ENCODE data around the gene CTPS1. TPM values are rescaled to one million over a fixed set of nuclear protein-coding genes. Genes with fewer than 3 reads are reported as not detected.

CTPS1 gene
- total RNA-seq, 1 donor from 2014 or later: 60.5 TPM

GRCh38 chr1:40986956-40987355, 7.5 kb downstream of the CTPS1 start:
- Mint-ChIP-seq H3K4me3 (no peak overlapping the region), H3K27me3 (no peaks in the 10 kb centered on the region), H3K27ac (peak overlapping the region; percentile 26), H3K4me1 (ENCODE audit: unreplicated experiment) (peaks cover 19% of the 10 kb centered on the region), H3K36me3 (peaks cover 45% of the 10 kb centered on the region), H3K9me3 (no peaks in the 10 kb centered on the region)
- no peak for DNase-seq (ENCODE audit: extremely low spot score, unreplicated experiment)
- TF ChIP-seq CTCF (conservative IDR thresholded peaks at IDR 0.05): no peak

GRCh38 chr1:40987439-40988276, 8.2 kb downstream of the CTPS1 start:
- no peak for DNase-seq (ENCODE audit: extremely low spot score, unreplicated experiment)
- H3K27ac Mint-ChIP-seq: peak overlapping the region; percentile 26
- TF ChIP-seq CTCF (conservative IDR thresholded peaks at IDR 0.05): no peak
- H3K9me3 Mint-ChIP-seq: no peaks in the 10 kb centered on the region
- H3K4me1 Mint-ChIP-seq (ENCODE audit: unreplicated experiment): peaks cover 13% of the 10 kb centered on the region
- peaks cover 50% of the 10 kb centered on the region for H3K36me3 Mint-ChIP-seq
- no peaks in the 10 kb centered on the region for H3K27me3 Mint-ChIP-seq
- H3K4me3 Mint-ChIP-seq: no peak overlapping the region

- Mint-ChIP-seq H3K36me3 (peaks cover 50% of the 10 kb centered on the region), H3K4me1 (ENCODE audit: unreplicated experiment) (peaks cover 8% of the 10 kb centered on the region), H3K27ac (no peak overlapping the region), H3K4me3 (no peak overlapping the region), H3K9me3 (no peaks in the 10 kb centered on the region), H3K27me3 (no peaks in the 10 kb centered on the region)
- no peak for TF ChIP-seq CTCF (conservative IDR thresholded peaks at IDR 0.05)
- DNase-seq (ENCODE audit: extremely low spot score, unreplicated experiment): no peak
These were observed 8.8 kb downstream of the CTPS1 start for GRCh38 chr1:40988280-40988679.

GRCh38 chr1:40989066-40989465, 9.6 kb downstream of the CTPS1 start:
- Mint-ChIP-seq H3K27me3 (no peaks in the 10 kb centered on the region), H3K36me3 (peaks cover 47% of the 10 kb centered on the region), H3K27ac (no peak overlapping the region), H3K4me1 (ENCODE audit: unreplicated experiment) (peaks cover 2% of the 10 kb centered on the region), H3K9me3 (no peaks in the 10 kb centered on the region), H3K4me3 (no peak overlapping the region)
- TF ChIP-seq CTCF (conservative IDR thresholded peaks at IDR 0.05): no peak
- DNase-seq (ENCODE audit: extremely low spot score, unreplicated experiment): no peak

- H3K27ac Mint-ChIP-seq: no peak overlapping the region
- no peak for DNase-seq (ENCODE audit: extremely low spot score, unreplicated experiment)
- no peak overlapping the region for H3K4me3 Mint-ChIP-seq
- H3K27me3 Mint-ChIP-seq: no peaks in the 10 kb centered on the region
- no peaks in the 10 kb centered on the region for H3K9me3 Mint-ChIP-seq
- no peaks in the 10 kb centered on the region for H3K4me1 Mint-ChIP-seq (ENCODE audit: unreplicated experiment)
- H3K36me3 Mint-ChIP-seq: peaks cover 48% of the 10 kb centered on the region
- no peak for TF ChIP-seq CTCF (conservative IDR thresholded peaks at IDR 0.05)
These were observed 17.6 kb downstream of the CTPS1 start for GRCh38 chr1:40997096-40997495.

All from type B pancreatic cell (in vitro differentiated cells).